ENCODE measurements around the gene PNP.

Gene PNP

DNA sequence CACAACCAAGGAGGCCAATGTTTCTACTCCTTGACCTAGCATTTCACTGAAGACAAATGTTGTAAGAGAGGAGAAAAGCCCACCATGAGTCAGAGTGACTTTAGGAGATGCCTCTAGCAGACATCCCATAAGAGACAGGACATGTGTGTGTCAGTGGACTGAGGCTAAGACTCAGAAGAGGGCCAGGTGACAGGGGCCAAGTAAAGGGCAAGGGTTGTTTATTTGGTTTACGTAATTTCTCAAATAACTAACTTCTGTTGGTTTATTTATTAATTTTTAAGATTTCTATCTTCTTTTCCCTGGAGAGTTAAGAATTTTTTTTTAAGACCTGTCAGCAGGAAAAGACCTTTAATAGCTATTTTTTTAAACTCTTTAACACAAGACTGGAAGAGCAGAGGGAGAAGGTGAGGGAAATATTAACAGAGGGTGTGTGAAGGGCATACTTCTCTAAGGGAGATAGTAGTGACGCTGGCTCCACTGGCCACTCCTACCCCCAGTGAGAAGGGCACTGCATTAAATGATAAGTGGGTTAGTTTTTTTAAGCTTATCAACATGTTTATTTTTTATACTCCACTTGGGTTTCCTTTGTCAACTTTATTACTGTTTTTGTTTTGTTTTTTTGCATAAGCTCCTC lies 3.4 kb downstream of the PNP start:
- Histone ChIP-seq H3K36me3 (replicated peaks; ENCODE audit: insufficient read depth, low read length) (no peaks in the 10 kb centered on the region; the same call in 1 of the 2 replicates), H3K4me1 (ENCODE audit: low read length) (peaks cover 4% of the 10 kb centered on the region; the same call in 1 of the 2 replicates), H3K27me3 (replicated peaks; ENCODE audit: insufficient read depth, low read length) (no peaks in the 10 kb centered on the region), H3K79me2 (ENCODE audit: low read length) (peaks cover 36% of the 10 kb centered on the region), H3K9ac (ENCODE audit: low read length) (no peak overlapping the region), H3K4me3 (ENCODE audit: low read length) (no peak overlapping the region), H3K9me2 (replicated peaks; ENCODE audit: insufficient read depth, low read length) (no peaks in the 10 kb centered on the region), H3K9me3 (replicated peaks; ENCODE audit: insufficient read depth, low read length) (no peaks in the 10 kb centered on the region), H4K20me1 (ENCODE audit: insufficient read depth, low read length) (no peaks in the 10 kb centered on the region), H3K4me2 (ENCODE audit: low read depth, low read length) (no peak overlapping the region), H3F3A (ENCODE audit: insufficient read depth, low read length) (no peaks in the 10 kb centered on the region), H3K27ac (ENCODE audit: low read length) (no peak overlapping the region), H2AFZ (ENCODE audit: low read length) (no peak overlapping the region)
- DNase-seq: no peak
- TF ChIP-seq, protein P1, sequence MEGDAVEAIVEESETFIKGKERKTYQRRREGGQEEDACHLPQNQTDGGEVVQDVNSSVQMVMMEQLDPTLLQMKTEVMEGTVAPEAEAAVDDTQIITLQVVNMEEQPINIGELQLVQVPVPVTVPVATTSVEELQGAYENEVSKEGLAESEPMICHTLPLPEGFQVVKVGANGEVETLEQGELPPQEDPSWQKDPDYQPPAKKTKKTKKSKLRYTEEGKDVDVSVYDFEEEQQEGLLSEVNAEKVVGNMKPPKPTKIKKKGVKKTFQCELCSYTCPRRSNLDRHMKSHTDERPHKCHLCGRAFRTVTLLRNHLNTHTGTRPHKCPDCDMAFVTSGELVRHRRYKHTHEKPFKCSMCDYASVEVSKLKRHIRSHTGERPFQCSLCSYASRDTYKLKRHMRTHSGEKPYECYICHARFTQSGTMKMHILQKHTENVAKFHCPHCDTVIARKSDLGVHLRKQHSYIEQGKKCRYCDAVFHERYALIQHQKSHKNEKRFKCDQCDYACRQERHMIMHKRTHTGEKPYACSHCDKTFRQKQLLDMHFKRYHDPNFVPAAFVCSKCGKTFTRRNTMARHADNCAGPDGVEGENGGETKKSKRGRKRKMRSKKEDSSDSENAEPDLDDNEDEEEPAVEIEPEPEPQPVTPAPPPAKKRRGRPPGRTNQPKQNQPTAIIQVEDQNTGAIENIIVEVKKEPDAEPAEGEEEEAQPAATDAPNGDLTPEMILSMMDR (IDR thresholded peaks at IDR 0.05; ENCODE audit: low read length): no peak
- TF ChIP-seq EZH2 (optimal IDR thresholded peaks at IDR 0.05; ENCODE audit: low read depth, low read length) (no peak), EZH2phosphoT487 (IDR thresholded peaks at IDR 0.05; ENCODE audit: low read length) (no peak)

DNA sequence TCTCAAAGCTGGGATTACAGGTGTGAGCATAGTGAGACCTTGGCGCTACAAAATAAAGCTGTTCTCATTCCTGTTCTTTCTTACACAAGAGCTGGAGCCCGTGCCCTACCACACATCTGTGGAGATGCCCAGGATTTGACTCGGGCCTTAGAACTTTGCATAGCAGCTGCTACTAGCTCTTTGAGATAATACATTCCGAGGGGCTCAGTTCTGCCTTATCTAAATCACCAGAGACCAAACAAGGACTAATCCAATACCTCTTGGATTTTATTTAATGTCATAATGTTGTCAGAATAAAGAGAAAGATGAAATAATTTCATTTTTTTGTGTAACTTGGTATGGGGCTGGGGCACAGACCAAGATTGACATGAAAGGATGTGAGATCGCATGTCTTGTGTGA lies 7.6 kb downstream of the PNP start:
- Histone ChIP-seq H3K4me3 (ENCODE audit: low read length) (no peak overlapping the region), H3K27ac (ENCODE audit: low read length) (no peak overlapping the region), H3K9me2 (replicated peaks; ENCODE audit: insufficient read depth, low read length) (no peaks in the 10 kb centered on the region), H3K4me2 (ENCODE audit: low read depth, low read length) (no peak overlapping the region), H3F3A (ENCODE audit: insufficient read depth, low read length) (no peaks in the 10 kb centered on the region), H3K9ac (ENCODE audit: low read length) (no peak overlapping the region), H3K36me3 (replicated peaks; ENCODE audit: insufficient read depth, low read length) (no peaks in the 10 kb centered on the region; the same call in 1 of the 2 replicates), H2AFZ (ENCODE audit: low read length) (no peak overlapping the region), H3K27me3 (replicated peaks; ENCODE audit: insufficient read depth, low read length) (no peaks in the 10 kb centered on the region), H4K20me1 (ENCODE audit: insufficient read depth, low read length) (no peaks in the 10 kb centered on the region), H3K9me3 (replicated peaks; ENCODE audit: insufficient read depth, low read length) (no peaks in the 10 kb centered on the region), H3K79me2 (ENCODE audit: low read length) (peaks cover 13% of the 10 kb centered on the region), H3K4me1 (ENCODE audit: low read length) (no peaks in the 10 kb centered on the region)
- no peak for DNase-seq
- no peak for TF ChIP-seq EZH2 (optimal IDR thresholded peaks at IDR 0.05; ENCODE audit: low read depth, low read length)
- TF ChIP-seq EZH2phosphoT487 (IDR thresholded peaks at IDR 0.05; ENCODE audit: low read length): no peak
- TF ChIP-seq, protein P1 (IDR thresholded peaks at IDR 0.05; ENCODE audit: low read length): no peak

DNA sequence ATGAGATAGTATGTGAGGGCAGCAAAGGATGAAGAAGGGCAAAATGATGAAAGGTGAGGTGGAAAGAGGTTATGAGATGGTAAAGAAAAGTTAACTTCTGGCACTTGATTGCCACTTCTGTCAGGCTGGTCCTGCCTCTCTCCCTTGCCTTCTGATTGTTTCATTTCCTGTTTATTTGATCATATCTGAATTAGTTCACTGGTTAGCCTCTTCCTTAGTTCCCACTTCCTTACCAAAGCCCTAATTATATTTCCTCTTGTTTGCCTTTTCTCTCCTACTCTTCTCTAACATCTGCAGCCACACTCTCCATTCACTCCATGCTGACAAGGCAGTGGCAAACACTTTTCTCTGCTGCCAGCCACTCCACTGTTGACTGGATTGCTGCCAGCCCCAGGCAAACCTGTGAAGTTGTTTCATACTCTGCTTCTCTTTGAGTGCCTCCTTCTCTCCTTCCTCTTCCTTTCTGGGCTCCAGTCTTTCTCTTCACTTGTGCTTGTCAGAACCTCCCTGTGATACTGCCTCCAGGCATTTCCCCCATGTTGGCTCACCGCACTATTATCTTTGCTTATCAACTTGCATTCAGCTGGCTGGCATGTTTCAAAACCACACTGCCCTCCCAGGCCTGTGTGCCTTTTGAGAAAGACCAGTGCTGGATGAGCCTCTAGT lies 8.1 kb downstream of the PNP start:
- H3K27ac ChIP-seq (ENCODE audit: low read length): no peak overlapping the region

More for the DNA sequence above, 8.1 kb downstream of the PNP start:
- H3K27me3 ChIP-seq (replicated peaks; ENCODE audit: insufficient read depth, low read length): no peaks in the 10 kb centered on the region
- no peaks in the 10 kb centered on the region; the same call in 1 of the 2 replicates for H3K36me3 ChIP-seq (replicated peaks; ENCODE audit: insufficient read depth, low read length)
- H3K4me2 ChIP-seq (ENCODE audit: low read depth, low read length): no peak overlapping the region
- H3K79me2 ChIP-seq (ENCODE audit: low read length): peaks cover 7% of the 10 kb centered on the region
- no peaks in the 10 kb centered on the region for H3K4me1 ChIP-seq (ENCODE audit: low read length)
- DNase-seq: no peak
- H3K4me3 ChIP-seq (ENCODE audit: low read length): no peak overlapping the region
- TF ChIP-seq EZH2 (optimal IDR thresholded peaks at IDR 0.05; ENCODE audit: low read depth, low read length): no peak
- TF ChIP-seq, protein P1 (IDR thresholded peaks at IDR 0.05; ENCODE audit: low read length): no peak
- no peak for TF ChIP-seq EZH2phosphoT487 (IDR thresholded peaks at IDR 0.05; ENCODE audit: low read length)
- no peak overlapping the region for H3K9ac ChIP-seq (ENCODE audit: low read length)
- H2AFZ ChIP-seq (ENCODE audit: low read length): no peak overlapping the region
- no peaks in the 10 kb centered on the region for H3F3A ChIP-seq (ENCODE audit: insufficient read depth, low read length)
- no peaks in the 10 kb centered on the region for H4K20me1 ChIP-seq (ENCODE audit: insufficient read depth, low read length)
- no peaks in the 10 kb centered on the region for H3K9me2 ChIP-seq (replicated peaks; ENCODE audit: insufficient read depth, low read length)
- no peaks in the 10 kb centered on the region for H3K9me3 ChIP-seq (replicated peaks; ENCODE audit: insufficient read depth, low read length)

Data from MM.1S (cell line).